GM18508 (cell line): ENCODE data around the gene MRPS9.

ENCODE experiments used
- ATAC-seq: cut with Tn5 transposase; IDR thresholded peaks from one replicate; pipeline ENCODE4 v1.9.1; 2021; ENCODE audit warnings: moderate number of reproducible peaks; ENCODE audit not compliant: insufficient read depth, unreplicated experiment

MRPS9 gene

GRCh38 chr2:105037572-105038382 lies at the start of gene MRPS9:
TSS of gene MRPS9 (plus strand) at chr2:105038069. CDS start at chr2:105038093, 24 bp downstream.
- ATAC-seq, result peak; percentile 98

GRCh38 chr2:105005181-105005951 lies 32.5 kb upstream of the MRPS9 start:
- no peak for ATAC-seq

GRCh38 chr2:105007367-105007766 lies 30.5 kb upstream of the MRPS9 start:
- ATAC-seq, result no peak

GRCh38 chr2:105032476-105032875 lies 5.4 kb upstream of the MRPS9 start:
- no peak for ATAC-seq

- no peak for ATAC-seq
Observed at GRCh38 chr2:105034170-105034569, 3.7 kb upstream of the MRPS9 start.

- no peak for ATAC-seq
Observed at GRCh38 chr2:105038383-105039061, 653 bp downstream of the MRPS9 start.

GRCh38 chr2:105039559-105039958 lies 1.7 kb downstream of the MRPS9 start:
- no peak for ATAC-seq

GRCh38 chr2:105042189-105042588 lies 4.3 kb downstream of the MRPS9 start:
- no peak for ATAC-seq

GRCh38 chr2:105052773-105053172 lies 14.9 kb downstream of the MRPS9 start:
- no peak for ATAC-seq

GRCh38 chr2:105055613-105056012 lies 17.7 kb downstream of the MRPS9 start:
- no peak for ATAC-seq

- ATAC-seq, result no peak
Observed at GRCh38 chr2:105056245-105056644, 18.4 kb downstream of the MRPS9 start.

GRCh38 chr2:105057005-105057404 lies 19.1 kb downstream of the MRPS9 start:
- ATAC-seq, result no peak

- ATAC-seq, result no peak
Observed at GRCh38 chr2:105061560-105061959, 23.7 kb downstream of the MRPS9 start.

- ATAC-seq, result no peak
Observed at GRCh38 chr2:105062158-105062557, 24.3 kb downstream of the MRPS9 start.

GRCh38 chr2:105068387-105068786 lies 30.5 kb downstream of the MRPS9 start:
- ATAC-seq, result no peak

- ATAC-seq, result no peak
Observed at GRCh38 chr2:105068875-105069274, 31.0 kb downstream of the MRPS9 start.

- ATAC-seq, result no peak
Observed at GRCh38 chr2:105070010-105070865, 32.4 kb downstream of the MRPS9 start.

GRCh38 chr2:105071379-105071778 lies 33.5 kb downstream of the MRPS9 start:
- no peak for ATAC-seq

- no peak for ATAC-seq
Observed at GRCh38 chr2:105072039-105072438, 34.2 kb downstream of the MRPS9 start.

- ATAC-seq, result no peak
Observed at GRCh38 chr2:105073591-105073990, 35.7 kb downstream of the MRPS9 start.
